ENCODE data around the gene CYP3A5. TPM values are rescaled to one million over a fixed set of nuclear protein-coding genes. Genes with fewer than 3 reads are reported as not detected.
"Not testable (repeated sequence)": the region's sequence is repeated elsewhere in the genome, so short reads cannot be mapped to it uniquely, and the experiment has no call there.

Gene CYP3A5
- total RNA-seq, 1 experiment from 2014 or later: not detected

DNA sequence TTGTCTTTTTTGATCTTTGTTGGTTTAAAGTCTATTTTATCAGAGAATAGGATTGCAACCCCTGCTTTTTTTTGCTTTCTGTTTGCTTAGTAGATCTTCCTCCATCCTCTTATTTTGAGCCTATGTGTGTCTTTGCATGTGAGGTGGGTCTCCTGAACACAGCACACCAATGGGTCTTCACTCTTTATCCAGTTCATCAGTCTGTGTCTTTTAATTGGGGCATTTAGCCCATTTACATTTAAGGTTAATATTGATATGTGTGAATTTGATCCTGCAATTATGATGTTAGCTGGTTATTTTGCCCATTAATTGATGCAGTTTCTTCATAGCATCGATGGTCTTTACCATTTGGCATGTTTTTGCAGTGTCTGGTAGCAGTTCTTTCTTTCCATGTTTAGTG lies 11.9 kb upstream of the CYP3A5 start:
- H3K79me1 ChIP-seq (ENCODE audit: insufficient read depth, low read depth, low read length, poor library complexity, severe bottlenecking); H3K23ac ChIP-seq (ENCODE audit: insufficient read length, low read depth, low read length); H3K4me1 ChIP-seq (ENCODE audit: insufficient read depth, low read length); H3K4me3 Mint-ChIP-seq; H3K27me3 ChIP-seq (ENCODE audit: insufficient read depth, low read length); DNase-seq; H4K5ac ChIP-seq (ENCODE audit: insufficient read length, low read depth, low read length); H3K27ac ChIP-seq (ENCODE audit: insufficient read length, low read depth, low read length); H3K27ac Mint-ChIP-seq; H4K20me1 ChIP-seq (ENCODE audit: control insufficient read depth, insufficient read depth, insufficient read length); H3K4ac ChIP-seq (ENCODE audit: low read depth, low read length); H2BK15ac ChIP-seq (ENCODE audit: low read depth, low read length); H3K4me2 ChIP-seq (ENCODE audit: insufficient read depth, insufficient read length, low read length); H2BK20ac ChIP-seq (ENCODE audit: low read depth, low read length, poor library complexity, severe bottlenecking); H3K18ac ChIP-seq (ENCODE audit: insufficient read length, low read depth, low read length); H2AFZ ChIP-seq (ENCODE audit: low read length); H3K9ac ChIP-seq (ENCODE audit: extremely low read depth, insufficient read length, low read length); H2BK12ac ChIP-seq (ENCODE audit: insufficient read length, low read depth, low read length); H2BK5ac ChIP-seq (ENCODE audit: insufficient read length, low read length); H3K79me2 ChIP-seq (ENCODE audit: insufficient read depth, low read length); H4K8ac ChIP-seq (replicated peaks; ENCODE audit: insufficient read length, low read depth, low read length); H3T11ph ChIP-seq (ENCODE audit: low read length); H3K9me3 Mint-ChIP-seq; H3K56ac ChIP-seq (ENCODE audit: insufficient read length, low read depth, low read length); H3K9me3 ChIP-seq (ENCODE audit: control insufficient read depth, low read depth, low read length); H2BK120ac ChIP-seq (ENCODE audit: low read depth, low read length, poor library complexity, severe bottlenecking); H4K91ac ChIP-seq (ENCODE audit: insufficient read length, low read depth, low read length); H3K23me2 ChIP-seq (ENCODE audit: insufficient read length, low read depth, low read length, poor library complexity, severe bottlenecking); H2AK5ac ChIP-seq (ENCODE audit: insufficient read length, low read length); H3K14ac ChIP-seq (ENCODE audit: insufficient read depth, low read length); H3K36me3 Mint-ChIP-seq (ENCODE audit: insufficient read depth in 1 of 3, low read depth in 3 of 3): not testable (repeated sequence)
- no CpG with 5 or more reads among the region's 1 CpG for WGBS (ENCODE audit: extremely low coverage, insufficient read length, low lambda C conversion rate)
- Mint-ChIP-seq H3K27me3 (ENCODE audit: low read depth) (peaks cover 24% of the 10 kb centered on the region), H3K4me1 (peaks cover 18 to 21% of the 10 kb centered on the region in 2 experiments)

DNA sequence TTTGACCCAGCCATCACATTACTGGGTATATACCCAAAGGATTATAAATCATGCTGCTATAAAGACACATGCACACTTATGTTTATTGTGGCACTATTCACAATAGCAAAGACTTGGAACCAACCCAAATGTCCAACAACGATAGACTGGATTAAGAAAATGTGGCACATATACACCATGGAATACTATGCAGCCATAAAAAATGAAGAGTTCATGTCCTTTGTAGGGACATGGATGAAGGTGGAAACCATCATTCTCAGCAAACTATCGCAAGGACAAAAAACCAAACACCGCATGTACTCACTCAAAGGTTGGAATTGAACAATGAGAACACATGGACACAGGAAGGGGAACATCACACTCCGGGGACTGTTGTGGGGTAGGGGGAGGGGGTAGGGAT lies 11.1 kb upstream of the CYP3A5 start:
- H3K9me3 ChIP-seq (ENCODE audit: control insufficient read depth, low read depth, low read length); H3K14ac ChIP-seq (ENCODE audit: insufficient read depth, low read length); H3K4me3 Mint-ChIP-seq; H2BK5ac ChIP-seq (ENCODE audit: insufficient read length, low read length); H4K8ac ChIP-seq (replicated peaks; ENCODE audit: insufficient read length, low read depth, low read length); H2AFZ ChIP-seq (ENCODE audit: low read length); H3K9me3 Mint-ChIP-seq; H2BK120ac ChIP-seq (ENCODE audit: low read depth, low read length, poor library complexity, severe bottlenecking); H2BK15ac ChIP-seq (ENCODE audit: low read depth, low read length); H3K27ac ChIP-seq (ENCODE audit: insufficient read length, low read depth, low read length); H3K4me1 ChIP-seq (ENCODE audit: insufficient read depth, low read length); H3K4me2 ChIP-seq (ENCODE audit: insufficient read depth, insufficient read length, low read length); H3K4ac ChIP-seq (ENCODE audit: low read depth, low read length); H3K23ac ChIP-seq (ENCODE audit: insufficient read length, low read depth, low read length); H3K23me2 ChIP-seq (ENCODE audit: insufficient read length, low read depth, low read length, poor library complexity, severe bottlenecking); H3K27me3 ChIP-seq (ENCODE audit: insufficient read depth, low read length); H2AK5ac ChIP-seq (ENCODE audit: insufficient read length, low read length); H4K20me1 ChIP-seq (ENCODE audit: control insufficient read depth, insufficient read depth, insufficient read length); H2BK12ac ChIP-seq (ENCODE audit: insufficient read length, low read depth, low read length); H3K79me2 ChIP-seq (ENCODE audit: insufficient read depth, low read length); H3K56ac ChIP-seq (ENCODE audit: insufficient read length, low read depth, low read length); H3K79me1 ChIP-seq (ENCODE audit: insufficient read depth, low read depth, low read length, poor library complexity, severe bottlenecking); H4K5ac ChIP-seq (ENCODE audit: insufficient read length, low read depth, low read length); H3K36me3 Mint-ChIP-seq (ENCODE audit: insufficient read depth in 1 of 3, low read depth in 3 of 3); DNase-seq; H3K18ac ChIP-seq (ENCODE audit: insufficient read length, low read depth, low read length); H3K9ac ChIP-seq (ENCODE audit: extremely low read depth, insufficient read length, low read length); H3T11ph ChIP-seq (ENCODE audit: low read length); H2BK20ac ChIP-seq (ENCODE audit: low read depth, low read length, poor library complexity, severe bottlenecking); H4K91ac ChIP-seq (ENCODE audit: insufficient read length, low read depth, low read length); H3K27ac Mint-ChIP-seq: not testable (repeated sequence)
- Mint-ChIP-seq H3K27me3 (ENCODE audit: low read depth) (peaks cover 24% of the 10 kb centered on the region), H3K4me1 (peaks cover 18 to 21% of the 10 kb centered on the region in 2 experiments)
- WGBS (ENCODE audit: extremely low coverage, insufficient read length, low lambda C conversion rate): no CpG with 5 or more reads among the region's 4 CpGs
